Activated B cell treated with CpG ODN at 0.5 μM for 24 hours (primary cell): Measurements from ENCODE around the gene ARHGAP42. TPM values are rescaled to one million over a fixed set of nuclear protein-coding genes. Genes with fewer than 3 reads are reported as not detected.

ENCODE experiments used
- ATAC-seq: fragments of 200-7000 bp; cut with Tn5 transposase; one replicate; pipeline ENCODE4 v1.10.0; 2021; ENCODE audit warnings: low read depth, mild to moderate bottlenecking, moderate library complexity
- CTCF ChIA-PET: fragments of 350-600 bp; sonication (Branson Sonifier 250); formaldehyde crosslinking; loops from one replicate; lab custom pipeline; 2021; ENCODE audit warnings: antibody characterized with exemption; lab: Charles Lee
- POLR2A ChIA-PET: fragments of 350-600 bp; sonication (Branson Sonifier 250); formaldehyde crosslinking; loops from one replicate; lab custom pipeline; 2021; ENCODE audit warnings: antibody characterized with exemption; lab: Charles Lee
- DNase-seq: peaks from one replicate; pipeline ENCODE4 v3.0.0; 2022
- H3K27ac Mint-ChIP-seq: one replicate; pipeline ENCODE4 v1.8.0; 2020; ENCODE audit warnings: mixed read lengths
- H3K27me3 Mint-ChIP-seq: one replicate; pipeline ENCODE4 v1.8.0; 2021; ENCODE audit warnings: mixed read lengths
- H3K36me3 Mint-ChIP-seq: one replicate; pipeline ENCODE4 v1.8.0; 2021; ENCODE audit warnings: low read depth, mixed read lengths
- H3K4me1 Mint-ChIP-seq: one replicate; pipeline ENCODE4 v1.8.0; 2021; ENCODE audit warnings: mixed read lengths
- H3K4me3 Mint-ChIP-seq: one replicate; pipeline ENCODE4 v1.8.0; 2020; ENCODE audit warnings: mild to moderate bottlenecking, mixed read lengths
- H3K9me3 Mint-ChIP-seq: one replicate; pipeline ENCODE4 v1.8.0; 2020; ENCODE audit warnings: mixed read lengths
- intact Hi-C: fragments of 100-400 bp; cut with micrococcal nuclease; formaldehyde crosslinking; loops from one replicate; pipeline ENCODE4 v1.15.1; 2024
- total RNA-seq: library from RNA; stranded (reverse); gene quantifications from 2 replicates; pipeline ENCODE4 v1.2.3, GENCODE V29; 2022
- TF ChIP-seq, protein P1 (sequence below): fragments of 200-600 bp; IDR thresholded peaks from one replicate; pipeline ENCODE4 v1.8.0; 2022; ENCODE audit warnings: antibody characterized with exemption, mild to moderate bottlenecking

Gene ARHGAP42
- total RNA-seq, 1 donor from 2014 or later: 4.9 TPM

DNA sequence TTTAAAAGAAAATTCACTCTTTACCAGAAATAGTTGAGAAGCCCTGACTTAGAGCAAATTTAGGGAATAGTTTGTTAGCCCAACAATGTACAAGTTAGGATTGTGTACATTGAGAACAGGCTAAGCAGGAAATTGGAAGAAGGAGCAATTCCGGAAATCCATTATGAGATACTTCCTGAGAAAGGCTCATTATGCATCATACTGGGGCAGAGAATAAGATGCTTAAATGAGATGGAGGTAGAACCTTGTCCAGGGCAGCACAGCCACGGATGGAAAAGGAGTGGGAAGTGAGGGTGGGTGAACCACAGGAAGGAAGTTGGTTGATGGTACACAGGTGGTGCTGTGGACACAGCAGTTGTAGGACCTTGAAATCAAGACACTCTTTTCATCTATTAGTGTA is 262.4 kb downstream of the ARHGAP42 start:
- no peak overlapping the region for H3K27ac Mint-ChIP-seq
- H3K4me3 Mint-ChIP-seq: no peak overlapping the region
- ATAC-seq: no peak
- no peaks in the 10 kb centered on the region for H3K27me3 Mint-ChIP-seq
- DNase-seq: no peak
- H3K36me3 Mint-ChIP-seq: no peaks in the 10 kb centered on the region
- intact Hi-C loops: no loop called here
- CTCF ChIA-PET: no interaction called here
- no peaks in the 10 kb centered on the region for H3K9me3 Mint-ChIP-seq
- peaks cover 9% of the 10 kb centered on the region for H3K4me1 Mint-ChIP-seq
- TF ChIP-seq, protein P1, sequence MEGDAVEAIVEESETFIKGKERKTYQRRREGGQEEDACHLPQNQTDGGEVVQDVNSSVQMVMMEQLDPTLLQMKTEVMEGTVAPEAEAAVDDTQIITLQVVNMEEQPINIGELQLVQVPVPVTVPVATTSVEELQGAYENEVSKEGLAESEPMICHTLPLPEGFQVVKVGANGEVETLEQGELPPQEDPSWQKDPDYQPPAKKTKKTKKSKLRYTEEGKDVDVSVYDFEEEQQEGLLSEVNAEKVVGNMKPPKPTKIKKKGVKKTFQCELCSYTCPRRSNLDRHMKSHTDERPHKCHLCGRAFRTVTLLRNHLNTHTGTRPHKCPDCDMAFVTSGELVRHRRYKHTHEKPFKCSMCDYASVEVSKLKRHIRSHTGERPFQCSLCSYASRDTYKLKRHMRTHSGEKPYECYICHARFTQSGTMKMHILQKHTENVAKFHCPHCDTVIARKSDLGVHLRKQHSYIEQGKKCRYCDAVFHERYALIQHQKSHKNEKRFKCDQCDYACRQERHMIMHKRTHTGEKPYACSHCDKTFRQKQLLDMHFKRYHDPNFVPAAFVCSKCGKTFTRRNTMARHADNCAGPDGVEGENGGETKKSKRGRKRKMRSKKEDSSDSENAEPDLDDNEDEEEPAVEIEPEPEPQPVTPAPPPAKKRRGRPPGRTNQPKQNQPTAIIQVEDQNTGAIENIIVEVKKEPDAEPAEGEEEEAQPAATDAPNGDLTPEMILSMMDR: no peak
- POLR2A ChIA-PET: no interaction called here

DNA sequence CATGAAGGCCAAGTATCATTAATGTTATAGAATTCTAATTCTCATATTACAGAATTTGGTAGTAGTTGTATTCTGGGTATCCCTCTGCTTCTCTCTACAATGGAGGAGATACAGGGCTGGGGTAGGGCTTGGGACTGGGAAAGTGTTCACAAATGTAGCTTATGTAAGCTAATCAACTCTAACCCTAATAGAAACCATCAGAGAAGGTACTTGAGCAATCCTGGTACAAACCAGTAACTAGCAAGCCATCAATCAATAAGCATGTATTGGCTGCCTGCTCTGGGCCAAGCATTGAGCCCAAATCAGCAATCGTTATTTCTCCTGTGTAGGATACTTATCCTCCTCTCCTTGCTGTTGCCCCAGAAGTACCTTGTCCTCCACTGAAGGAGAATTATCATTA is 268.2 kb downstream of the ARHGAP42 start:
- CTCF ChIA-PET: no interaction called here
- ATAC-seq (no peak), DNase-seq (no peak)
- Mint-ChIP-seq H3K4me3 (no peak overlapping the region), H3K36me3 (peaks cover 1% of the 10 kb centered on the region), H3K27ac (no peak overlapping the region), H3K9me3 (no peaks in the 10 kb centered on the region), H3K4me1 (peaks cover 5% of the 10 kb centered on the region), H3K27me3 (no peaks in the 10 kb centered on the region)
- POLR2A ChIA-PET: no interaction called here
- intact Hi-C loops: no loop called here
- TF ChIP-seq, protein P1: no peak

DNA sequence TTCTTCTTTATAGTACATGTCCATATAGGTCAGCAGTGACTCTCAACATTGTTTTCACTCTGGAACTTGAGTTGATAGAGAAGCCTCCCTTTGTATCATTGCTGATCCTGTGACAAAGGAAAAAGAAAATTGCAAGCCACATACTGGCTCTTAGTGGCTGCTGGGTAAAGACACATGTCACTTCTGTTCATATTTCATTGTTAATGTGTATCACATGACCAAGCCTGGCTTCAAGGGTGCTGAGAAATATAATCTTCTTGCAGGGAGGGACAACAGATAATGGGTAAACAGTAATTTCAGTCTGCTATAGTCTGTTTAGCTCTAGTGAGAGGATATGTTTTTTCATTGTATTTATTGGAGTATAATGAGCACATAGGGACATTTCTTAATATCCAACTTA is 269.3 kb downstream of the ARHGAP42 start:
- no peak overlapping the region for H3K27ac Mint-ChIP-seq
- no peak overlapping the region for H3K4me3 Mint-ChIP-seq
- no peaks in the 10 kb centered on the region for H3K9me3 Mint-ChIP-seq
- ChIA-PET POLR2A (no interaction called here), CTCF (no interaction called here)
- H3K27me3 Mint-ChIP-seq: no peaks in the 10 kb centered on the region
- peaks cover 5% of the 10 kb centered on the region for H3K4me1 Mint-ChIP-seq
- ATAC-seq: no peak
- DNase-seq: no peak
- intact Hi-C loops: no loop called here
- peaks cover 4% of the 10 kb centered on the region for H3K36me3 Mint-ChIP-seq
- TF ChIP-seq, protein P1: no peak

DNA sequence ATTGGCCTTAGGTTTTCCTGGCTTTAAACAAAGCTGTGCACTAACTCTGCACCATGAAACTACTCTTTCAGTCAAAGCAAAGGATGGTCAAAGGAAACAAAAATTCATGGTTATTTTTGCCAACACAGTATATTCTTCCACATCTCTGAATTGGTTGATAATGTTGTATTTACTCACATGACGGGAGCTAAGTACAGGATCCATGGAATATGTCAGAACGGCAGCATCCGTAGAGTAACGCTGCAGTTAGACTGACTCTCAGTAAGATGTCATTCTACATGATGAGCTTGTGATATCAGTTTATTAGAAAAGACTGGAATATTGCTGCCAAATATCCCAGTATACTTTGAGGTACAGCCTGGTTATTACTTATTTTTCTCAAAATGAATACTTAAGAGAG is 270.4 kb downstream of the ARHGAP42 start:
- no peak for DNase-seq
- H3K9me3 Mint-ChIP-seq: no peaks in the 10 kb centered on the region
- no peak overlapping the region for H3K4me3 Mint-ChIP-seq
- H3K4me1 Mint-ChIP-seq: peaks cover 2% of the 10 kb centered on the region
- no peak overlapping the region for H3K27ac Mint-ChIP-seq
- no peak for ATAC-seq
- intact Hi-C loops: no loop called here
- POLR2A ChIA-PET: no interaction called here
- CTCF ChIA-PET: no interaction called here
- H3K27me3 Mint-ChIP-seq: no peaks in the 10 kb centered on the region
- TF ChIP-seq, protein P1: no peak
- H3K36me3 Mint-ChIP-seq: peaks cover 9% of the 10 kb centered on the region

DNA sequence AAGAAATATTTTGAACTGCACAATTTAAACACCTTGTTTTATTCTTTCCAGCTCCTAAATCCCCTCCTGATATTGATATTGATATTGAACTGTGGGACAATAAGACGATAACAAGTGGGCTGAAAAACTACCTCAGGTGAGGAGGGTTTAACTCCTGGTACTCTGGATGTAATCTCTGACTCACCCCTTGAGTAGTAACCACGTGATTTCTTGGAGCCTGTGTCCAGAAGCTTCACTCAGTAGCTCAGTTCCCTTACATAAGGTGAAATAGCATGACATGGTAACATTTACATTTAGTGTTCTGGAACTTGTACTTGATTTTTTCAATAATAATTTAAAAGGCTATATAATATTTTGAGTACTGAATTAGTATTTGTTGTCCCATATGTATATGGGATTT is 274.5 kb downstream of the ARHGAP42 start:
- Mint-ChIP-seq H3K36me3 (peaks cover 26% of the 10 kb centered on the region), H3K27ac (no peak overlapping the region), H3K27me3 (no peaks in the 10 kb centered on the region), H3K4me3 (no peak overlapping the region), H3K9me3 (peaks cover 3% of the 10 kb centered on the region), H3K4me1 (no peaks in the 10 kb centered on the region)
- intact Hi-C loops: no loop called here
- DNase-seq (no peak), ATAC-seq (no peak)
- TF ChIP-seq, protein P1: no peak
- POLR2A ChIA-PET: no interaction called here
- CTCF ChIA-PET: no interaction called here
